HepG2 (cell line): Measurements from ENCODE around the gene SHISA5. TPM values are rescaled to one million over a fixed set of nuclear protein-coding genes. Genes with fewer than 3 reads are reported as not detected.

Experiments
- ATF7-NPFF ChIP-seq: sonication (generic); formaldehyde crosslinking; IDR thresholded peaks from 2 replicates; pipeline ENCODE4 v1.8.1; 2023; ENCODE audit warnings: mild to moderate bottlenecking, low read depth, missing genetic modification reagents, moderate library complexity
- CBX2 ChIP-seq, 2 experiments: fragments of 200-600 bp in 1 of 2; sonication (generic); formaldehyde crosslinking in 1 of 2; IDR thresholded peaks; 2 replicates each; pipeline versions ENCODE4 v1.7.0 to v1.8.1; 2018 to 2022; ENCODE audit warnings: low read depth in 2 of 2, low read length in 1 of 2, mild to moderate bottlenecking in 1 of 2, missing genetic modification reagents in 1 of 2
- DPF2 ChIP-seq: sonication (generic); formaldehyde crosslinking; IDR thresholded peaks from 2 replicates; pipeline ENCODE4 v1.4.0; 2020; ENCODE audit warnings: mild to moderate bottlenecking, low read depth, missing genetic modification reagents, borderline replicate concordance
- GABPB1 ChIP-seq: IDR thresholded peaks from 2 replicates; pipeline ENCODE4 v1.6.1; 2016; ENCODE audit warnings: mild to moderate bottlenecking, missing genetic modification reagents, moderate library complexity, missing compliant biosample characterization
- GFI1 ChIP-seq: sonication (generic); formaldehyde crosslinking; IDR thresholded peaks from 2 replicates; pipeline ENCODE4 v1.5.0; 2020; ENCODE audit warnings: missing genetic modification reagents, mild to moderate bottlenecking, borderline replicate concordance
- HNF4A ChIP-seq: sonication (generic); formaldehyde crosslinking; IDR thresholded peaks from 2 replicates; pipeline ENCODE4 v1.4.0; 2020; ENCODE audit warnings: missing genetic modification reagents
- MAFF ChIP-seq: IDR thresholded peaks from 2 replicates; pipeline ENCODE4 v1.6.1; 2011; ENCODE audit warnings: low read depth, low read length, improper control_type of control experiment
- MBD4 ChIP-seq: IDR thresholded peaks from 2 replicates; pipeline ENCODE4 v1.6.1; 2012; ENCODE audit warnings: low read length, inconsistent platforms, borderline replicate concordance
- NFYC ChIP-seq: IDR thresholded peaks from 2 replicates; pipeline ENCODE4 v1.6.1; 2016; ENCODE audit warnings: missing genetic modification reagents, missing compliant biosample characterization
- PAF1 ChIP-seq: IDR thresholded peaks from 2 replicates; pipeline ENCODE4 v1.6.1; 2016; ENCODE audit warnings: missing genetic modification reagents, missing compliant biosample characterization
- POGZ ChIP-seq: sonication (generic); formaldehyde crosslinking; IDR thresholded peaks from 2 replicates; pipeline ENCODE4 v1.4.0; 2020; ENCODE audit warnings: mild to moderate bottlenecking, missing genetic modification reagents
- ZBTB38 ChIP-seq: sonication (generic); formaldehyde crosslinking; IDR thresholded peaks from 2 replicates; pipeline ENCODE4 v1.5.1; 2020; ENCODE audit warnings: mild to moderate bottlenecking, missing genetic modification reagents
- ZNF343 ChIP-seq: sonication (generic); formaldehyde crosslinking; IDR thresholded peaks from 2 replicates; pipeline ENCODE4 v1.4.0; 2020; ENCODE audit warnings: mild to moderate bottlenecking, missing genetic modification reagents
- ZNF354B ChIP-seq: sonication (generic); formaldehyde crosslinking; IDR thresholded peaks from 2 replicates; pipeline ENCODE4 v1.8.0; 2022; ENCODE audit warnings: mild to moderate bottlenecking, missing genetic modification reagents
- ZNF432 ChIP-seq: sonication (generic); formaldehyde crosslinking; IDR thresholded peaks from 2 replicates; pipeline ENCODE4 v1.5.0; 2020; ENCODE audit warnings: missing genetic modification reagents, mild to moderate bottlenecking, borderline replicate concordance
- ZNF546 ChIP-seq: sonication (generic); formaldehyde crosslinking; conservative IDR thresholded peaks from 2 replicates; pipeline ENCODE4 v1.8.1; 2023; ENCODE audit warnings: mild to moderate bottlenecking, missing genetic modification reagents
- ZNF564 ChIP-seq: sonication (generic); formaldehyde crosslinking; IDR thresholded peaks from 2 replicates; pipeline ENCODE4 v1.8.1; 2023; ENCODE audit warnings: mild to moderate bottlenecking, missing genetic modification reagents
- ZSCAN25 ChIP-seq: sonication (generic); formaldehyde crosslinking; IDR thresholded peaks from 2 replicates; pipeline ENCODE4 v1.8.0; 2022; ENCODE audit warnings: mild to moderate bottlenecking, missing genetic modification reagents
- polyA plus RNA-seq, 8 experiments: library from polyadenylated mRNA; depleted of rRNA in 3 of 8; stranded (reverse) in 7 of 8; unstranded in 1 of 8; fragments of >200 nt; fragmentation: Illumina TruSeq in 4 of 8; extraction: Trizol in 4 of 8; gene quantifications; 2 replicates each; pipeline versions ENCODE4 v1.2.1 to v1.2.3, GENCODE V29; 2011 to 2016; ENCODE audit warnings: low read depth in 4 of 8, missing spikeins in 1 of 8, mixed read lengths in 1 of 8; ENCODE audit not compliant: insufficient read depth in 1 of 8
- total RNA-seq, 5 experiments: library from RNA; depleted of rRNA; stranded (reverse); fragments of >200 nt; fragmentation: Illumina TruSeq; extraction: Trizol; gene quantifications; 2 replicates each; pipeline ENCODE4 v1.2.3, GENCODE V29; 2016; ENCODE audit warnings: low read depth in 1 of 5
- TF ChIP-seq, protein P1 (sequence below): sonication (generic); formaldehyde crosslinking; IDR thresholded peaks from 2 replicates; pipeline ENCODE4 v1.5.0; 2020; ENCODE audit warnings: mild to moderate bottlenecking, missing genetic modification reagents, moderate library complexity
- TF ChIP-seq, protein P2 (sequence below): sonication (generic); formaldehyde crosslinking; IDR thresholded peaks from 2 replicates; pipeline ENCODE4 v1.4.0; 2020; ENCODE audit warnings: missing genetic modification reagents, borderline replicate concordance
- TF ChIP-seq, protein P3 (sequence below): sonication (generic); formaldehyde crosslinking; conservative IDR thresholded peaks from 2 replicates; pipeline ENCODE4 v1.4.0; 2020; ENCODE audit warnings: mild to moderate bottlenecking, missing genetic modification reagents, moderate library complexity

Gene SHISA5
- total and polyA plus RNA-seq, 2 of the 13 experiments (the other 11 are each of a cell fraction or from before 2014, with no cell fraction given): 75.8 to 91.4 TPM

DNA sequence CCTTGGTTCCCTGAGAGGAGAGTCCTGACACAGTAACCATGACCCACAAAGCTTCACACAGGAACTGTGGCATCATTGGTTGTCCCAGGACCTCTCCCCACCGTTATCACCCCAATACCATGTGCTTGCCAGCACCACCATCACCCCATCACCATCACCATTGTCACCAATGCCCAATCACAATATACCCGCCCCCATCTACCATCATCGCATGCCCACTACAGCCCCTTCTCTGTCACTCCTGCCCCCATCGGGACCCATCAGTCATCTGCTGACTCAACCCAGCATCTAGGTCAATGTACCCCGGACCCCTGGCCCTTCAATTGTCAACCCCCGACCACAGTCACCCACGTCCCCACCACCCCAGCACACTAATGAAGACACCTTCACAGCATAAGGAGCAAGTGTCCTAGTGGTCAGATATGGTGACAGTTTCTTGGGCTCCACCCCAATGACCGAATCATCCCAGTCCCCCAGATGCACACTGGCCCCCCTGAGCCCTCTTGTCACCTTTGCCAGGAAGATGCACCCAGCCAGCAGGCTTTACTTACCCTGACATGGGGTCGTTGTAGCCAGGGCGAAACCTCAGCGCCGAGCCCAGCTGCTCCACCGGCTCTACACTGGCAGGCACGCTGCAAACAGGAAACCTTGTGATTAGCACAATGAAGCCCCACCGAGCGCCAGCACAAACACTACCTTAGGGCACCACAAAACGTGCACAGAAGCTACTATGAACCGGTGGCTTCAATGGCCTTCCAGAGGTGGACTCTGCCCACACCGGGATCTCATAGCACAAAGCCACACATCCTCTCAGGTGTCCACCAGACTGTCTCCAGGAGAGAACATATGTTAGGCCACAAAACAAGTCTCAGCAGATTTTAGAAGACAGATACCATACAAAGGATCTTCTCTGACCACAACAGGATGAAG lies 25.1 kb downstream of the SHISA5 start (continued):
- TF ChIP-seq ATF7-NPFF (CRISPR knock-in tag) (no peak), CBX2 (IDR thresholded peaks at IDR 0.05; ENCODE audit: low read depth, low read length) (no peak), CBX2 (CRISPR knock-in tag; IDR thresholded peaks at IDR 0.05; ENCODE audit: low read depth) (no peak), ZNF354B (no peak), ZSCAN25 (CRISPR knock-in tag) (peak; percentile 21; the same call in 1 of the 2 replicates), GFI1 (CRISPR knock-in tag) (no peak), ZBTB38 (CRISPR knock-in tag) (peak; percentile 45; the same call in 1 of the 2 replicates), GABPB1 (CRISPR knock-in tag) (no peak), POGZ (CRISPR knock-in tag) (no peak), HNF4A (CRISPR knock-in tag) (peak; percentile 29; the same call in 1 of the 2 replicates), MBD4 (no peak), NFYC (CRISPR knock-in tag) (no peak), MAFF (no peak), ZNF432 (CRISPR knock-in tag) (no peak), DPF2 (CRISPR knock-in tag) (no peak), PAF1 (no peak), ZNF564 (no peak), ZNF343 (CRISPR knock-in tag) (no peak), ZNF546 (CRISPR knock-in tag) (no peak)
- TF ChIP-seq, protein P1, sequence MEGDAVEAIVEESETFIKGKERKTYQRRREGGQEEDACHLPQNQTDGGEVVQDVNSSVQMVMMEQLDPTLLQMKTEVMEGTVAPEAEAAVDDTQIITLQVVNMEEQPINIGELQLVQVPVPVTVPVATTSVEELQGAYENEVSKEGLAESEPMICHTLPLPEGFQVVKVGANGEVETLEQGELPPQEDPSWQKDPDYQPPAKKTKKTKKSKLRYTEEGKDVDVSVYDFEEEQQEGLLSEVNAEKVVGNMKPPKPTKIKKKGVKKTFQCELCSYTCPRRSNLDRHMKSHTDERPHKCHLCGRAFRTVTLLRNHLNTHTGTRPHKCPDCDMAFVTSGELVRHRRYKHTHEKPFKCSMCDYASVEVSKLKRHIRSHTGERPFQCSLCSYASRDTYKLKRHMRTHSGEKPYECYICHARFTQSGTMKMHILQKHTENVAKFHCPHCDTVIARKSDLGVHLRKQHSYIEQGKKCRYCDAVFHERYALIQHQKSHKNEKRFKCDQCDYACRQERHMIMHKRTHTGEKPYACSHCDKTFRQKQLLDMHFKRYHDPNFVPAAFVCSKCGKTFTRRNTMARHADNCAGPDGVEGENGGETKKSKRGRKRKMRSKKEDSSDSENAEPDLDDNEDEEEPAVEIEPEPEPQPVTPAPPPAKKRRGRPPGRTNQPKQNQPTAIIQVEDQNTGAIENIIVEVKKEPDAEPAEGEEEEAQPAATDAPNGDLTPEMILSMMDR (CRISPR knock-in tag): 0 out of 2 replicates have a peak, but pooled peaks have one; percentile 3
- TF ChIP-seq, protein P2, sequence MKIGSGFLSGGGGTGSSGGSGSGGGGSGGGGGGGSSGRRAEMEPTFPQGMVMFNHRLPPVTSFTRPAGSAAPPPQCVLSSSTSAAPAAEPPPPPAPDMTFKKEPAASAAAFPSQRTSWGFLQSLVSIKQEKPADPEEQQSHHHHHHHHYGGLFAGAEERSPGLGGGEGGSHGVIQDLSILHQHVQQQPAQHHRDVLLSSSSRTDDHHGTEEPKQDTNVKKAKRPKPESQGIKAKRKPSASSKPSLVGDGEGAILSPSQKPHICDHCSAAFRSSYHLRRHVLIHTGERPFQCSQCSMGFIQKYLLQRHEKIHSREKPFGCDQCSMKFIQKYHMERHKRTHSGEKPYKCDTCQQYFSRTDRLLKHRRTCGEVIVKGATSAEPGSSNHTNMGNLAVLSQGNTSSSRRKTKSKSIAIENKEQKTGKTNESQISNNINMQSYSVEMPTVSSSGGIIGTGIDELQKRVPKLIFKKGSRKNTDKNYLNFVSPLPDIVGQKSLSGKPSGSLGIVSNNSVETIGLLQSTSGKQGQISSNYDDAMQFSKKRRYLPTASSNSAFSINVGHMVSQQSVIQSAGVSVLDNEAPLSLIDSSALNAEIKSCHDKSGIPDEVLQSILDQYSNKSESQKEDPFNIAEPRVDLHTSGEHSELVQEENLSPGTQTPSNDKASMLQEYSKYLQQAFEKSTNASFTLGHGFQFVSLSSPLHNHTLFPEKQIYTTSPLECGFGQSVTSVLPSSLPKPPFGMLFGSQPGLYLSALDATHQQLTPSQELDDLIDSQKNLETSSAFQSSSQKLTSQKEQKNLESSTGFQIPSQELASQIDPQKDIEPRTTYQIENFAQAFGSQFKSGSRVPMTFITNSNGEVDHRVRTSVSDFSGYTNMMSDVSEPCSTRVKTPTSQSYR (CRISPR knock-in tag): no peak
- TF ChIP-seq, protein P3, sequence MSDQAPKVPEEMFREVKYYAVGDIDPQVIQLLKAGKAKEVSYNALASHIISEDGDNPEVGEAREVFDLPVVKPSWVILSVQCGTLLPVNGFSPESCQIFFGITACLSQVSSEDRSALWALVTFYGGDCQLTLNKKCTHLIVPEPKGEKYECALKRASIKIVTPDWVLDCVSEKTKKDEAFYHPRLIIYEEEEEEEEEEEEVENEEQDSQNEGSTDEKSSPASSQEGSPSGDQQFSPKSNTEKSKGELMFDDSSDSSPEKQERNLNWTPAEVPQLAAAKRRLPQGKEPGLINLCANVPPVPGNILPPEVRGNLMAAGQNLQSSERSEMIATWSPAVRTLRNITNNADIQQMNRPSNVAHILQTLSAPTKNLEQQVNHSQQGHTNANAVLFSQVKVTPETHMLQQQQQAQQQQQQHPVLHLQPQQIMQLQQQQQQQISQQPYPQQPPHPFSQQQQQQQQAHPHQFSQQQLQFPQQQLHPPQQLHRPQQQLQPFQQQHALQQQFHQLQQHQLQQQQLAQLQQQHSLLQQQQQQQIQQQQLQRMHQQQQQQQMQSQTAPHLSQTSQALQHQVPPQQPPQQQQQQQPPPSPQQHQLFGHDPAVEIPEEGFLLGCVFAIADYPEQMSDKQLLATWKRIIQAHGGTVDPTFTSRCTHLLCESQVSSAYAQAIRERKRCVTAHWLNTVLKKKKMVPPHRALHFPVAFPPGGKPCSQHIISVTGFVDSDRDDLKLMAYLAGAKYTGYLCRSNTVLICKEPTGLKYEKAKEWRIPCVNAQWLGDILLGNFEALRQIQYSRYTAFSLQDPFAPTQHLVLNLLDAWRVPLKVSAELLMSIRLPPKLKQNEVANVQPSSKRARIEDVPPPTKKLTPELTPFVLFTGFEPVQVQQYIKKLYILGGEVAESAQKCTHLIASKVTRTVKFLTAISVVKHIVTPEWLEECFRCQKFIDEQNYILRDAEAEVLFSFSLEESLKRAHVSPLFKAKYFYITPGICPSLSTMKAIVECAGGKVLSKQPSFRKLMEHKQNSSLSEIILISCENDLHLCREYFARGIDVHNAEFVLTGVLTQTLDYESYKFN (CRISPR knock-in tag): 0 out of 2 replicates have a peak, but pooled peaks have one; percentile 26
